Naive thymus-derived CD8-positive, alpha-beta T cell (primary cell): Measurements from ENCODE around the gene KLHL29. TPM values are rescaled to one million over a fixed set of nuclear protein-coding genes. Genes with fewer than 3 reads are reported as not detected.

Experiments
- ATAC-seq, 2 donors: fragments of 150-1000 bp; cut with Tn5 transposase in 1 of 2; sonication (Bioruptor Pico), chemical (Tn5 transposase) in 1 of 2; 1 replicate in 1 of 2; 2 replicates in 1 of 2; pipeline ENCODE4 v1.10.0; 2021; ENCODE audit warnings: mild to moderate bottlenecking in 2 of 2, moderate library complexity in 2 of 2
- POLR2A ChIA-PET: fragments of 350-600 bp; sonication (Branson Sonifier 250); formaldehyde crosslinking; loops from one replicate; lab custom pipeline; 2021; ENCODE audit warnings: antibody characterized with exemption; lab: Charles Lee
- DNase-seq, 10 donors: peaks; one replicate each; pipeline versions ENCODE4 v3.0.0 to v3.0.0-alpha.2; 2020 to 2022
- H3K27ac Mint-ChIP-seq, 10 donors: one replicate each; pipeline ENCODE4 v1.8.0; 2020 to 2022; ENCODE audit warnings: mild to moderate bottlenecking in 10 of 10, mixed read lengths in 10 of 10, moderate library complexity in 4 of 10, inconsistent platforms in 1 of 10
- H3K27me3 Mint-ChIP-seq, 5 donors: one replicate each; pipeline ENCODE4 v1.8.0; 2021 to 2022; ENCODE audit warnings: mixed read lengths in 5 of 5
- H3K36me3 Mint-ChIP-seq, 3 donors: one replicate each; pipeline ENCODE4 v1.8.0; 2020 to 2022; ENCODE audit warnings: mixed read lengths in 3 of 3, mild to moderate bottlenecking in 2 of 3, inconsistent platforms in 1 of 3
- H3K4me1 Mint-ChIP-seq, 4 donors: one replicate each; pipeline ENCODE4 v1.8.0; 2021 to 2022; ENCODE audit warnings: mixed read lengths in 4 of 4
- H3K4me3 Mint-ChIP-seq, 10 donors: one replicate each; pipeline ENCODE4 v1.8.0; 2020 to 2022; ENCODE audit warnings: mild to moderate bottlenecking in 10 of 10, mixed read lengths in 10 of 10, moderate library complexity in 6 of 10, inconsistent platforms in 1 of 10
- H3K9me3 Mint-ChIP-seq, 9 donors: one replicate each; pipeline ENCODE4 v1.8.0; 2020 to 2022; ENCODE audit warnings: mixed read lengths in 9 of 9, mild to moderate bottlenecking in 3 of 9, inconsistent platforms in 1 of 9, moderate library complexity in 1 of 9
- polyA plus RNA-seq, 3 donors: library from polyadenylated mRNA; unstranded; fragments of 300-500 nt; fragmentation: Illumina TruSeq; gene quantifications; one replicate each; pipeline ENCODE4 v1.2.3, GENCODE V29; 2021
- total RNA-seq, 8 experiments: library from RNA in 2 of 8; stranded (reverse) in 2 of 8; gene quantifications; one replicate each; pipeline ENCODE4 v1.2.3 and lab custom pipeline; 2021 to 2026

Gene KLHL29
- total and polyA plus RNA-seq, 5 experiments from 2014 or later, result 0.02 to 1.7 (median 0.14) TPM

DNA sequence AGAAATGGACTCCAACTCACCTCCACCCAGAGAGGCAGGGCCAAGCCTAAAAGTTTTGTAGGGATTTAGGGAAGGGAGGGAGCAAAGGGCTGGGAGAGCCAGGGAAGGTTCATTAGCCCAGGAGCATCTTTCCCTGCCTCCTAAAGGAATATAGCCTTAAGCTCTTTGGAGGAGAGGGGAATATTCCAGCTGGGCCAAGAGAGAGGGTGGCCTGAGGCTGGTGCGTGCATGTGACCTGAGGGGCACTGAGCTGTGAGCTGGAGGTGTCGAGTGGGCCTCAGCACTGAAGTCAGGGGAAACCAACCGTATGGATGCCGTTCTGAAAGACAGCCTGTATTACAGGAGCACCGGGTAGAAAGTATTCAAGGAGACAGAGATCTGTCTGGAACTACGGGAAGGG, 112.6 kb downstream of the KLHL29 start:
- H3K4me3 Mint-ChIP-seq, result peak overlapping the region in 4 of 10 donors; percentile 29 to 78 (median 57)
- peaks cover 0 to 10% (median 0%) of the 10 kb centered on the region in 5 donors for H3K27me3 Mint-ChIP-seq
- H3K36me3 Mint-ChIP-seq, result no peaks in the 10 kb centered on the region
- peak overlapping the region in 2 of 10 donors; percentile 21 to 86 for H3K27ac Mint-ChIP-seq
- ATAC-seq (no peak), DNase-seq (no peak)
- H3K9me3 Mint-ChIP-seq, result no peaks in the 10 kb centered on the region
- H3K4me1 Mint-ChIP-seq, result peaks cover 17 to 34% (median 24%) of the 10 kb centered on the region in 4 donors
- POLR2A ChIA-PET, result no interaction called here

DNA sequence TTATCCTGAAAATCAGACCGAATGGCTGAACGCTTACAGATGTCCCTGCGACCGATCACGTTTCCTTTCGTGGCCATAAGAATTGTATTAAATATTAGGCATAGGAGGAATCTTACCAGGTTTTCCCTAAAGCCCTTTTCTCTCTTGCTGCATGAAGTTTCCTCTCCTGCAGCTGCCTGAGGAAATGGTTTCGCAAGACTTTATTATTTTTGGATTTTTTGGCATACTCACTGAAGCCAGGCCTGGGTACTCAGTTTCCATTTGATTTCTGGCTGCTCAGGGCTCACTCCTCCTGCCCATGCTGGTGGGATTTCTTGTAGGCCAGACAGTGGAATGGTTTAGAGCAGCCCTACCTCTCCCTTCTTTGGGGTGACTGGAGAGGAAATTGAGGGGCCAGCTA, 114.0 kb downstream of the KLHL29 start:
- DNase-seq (no peak), ATAC-seq (no peak)
- POLR2A ChIA-PET, result no interaction called here
- Mint-ChIP-seq H3K27ac (no peak overlapping the region), H3K27me3 (peaks cover 0 to 2% (median 0%) of the 10 kb centered on the region in 5 donors), H3K9me3 (no peaks in the 10 kb centered on the region), H3K4me1 (peaks cover 17 to 34% (median 23%) of the 10 kb centered on the region in 4 donors), H3K4me3 (no peak overlapping the region), H3K36me3 (no peaks in the 10 kb centered on the region)

DNA sequence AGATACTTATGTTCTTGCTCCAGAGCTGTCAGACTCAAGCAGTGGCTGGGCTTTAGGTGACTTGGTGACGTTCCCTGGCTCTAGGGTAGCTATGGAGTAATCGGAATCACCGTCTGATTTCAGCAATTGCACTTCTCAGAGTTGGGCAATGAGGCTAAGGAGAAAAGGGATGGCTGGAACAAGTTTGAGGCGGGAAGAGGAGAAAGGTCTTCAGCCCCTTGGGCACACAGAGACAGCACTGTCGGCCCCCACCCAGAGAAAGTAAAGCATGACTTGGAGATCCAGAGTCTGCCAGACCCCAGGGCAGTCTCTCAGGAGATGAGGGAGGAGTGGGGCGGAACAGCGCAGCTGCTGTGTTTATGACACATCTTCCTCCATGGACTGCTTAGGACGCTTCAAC, 114.5 kb downstream of the KLHL29 start:
- H3K36me3 Mint-ChIP-seq, result no peaks in the 10 kb centered on the region
- ATAC-seq (no peak), DNase-seq (no peak)
- H3K27ac Mint-ChIP-seq, result no peak overlapping the region
- POLR2A ChIA-PET, result no interaction called here
- no peak overlapping the region for H3K4me3 Mint-ChIP-seq
- H3K27me3 Mint-ChIP-seq, result peaks cover 0 to 2% (median 0%) of the 10 kb centered on the region in 5 donors
- H3K4me1 Mint-ChIP-seq, result peaks cover 17 to 34% (median 22%) of the 10 kb centered on the region in 4 donors
- H3K9me3 Mint-ChIP-seq, result no peaks in the 10 kb centered on the region

DNA sequence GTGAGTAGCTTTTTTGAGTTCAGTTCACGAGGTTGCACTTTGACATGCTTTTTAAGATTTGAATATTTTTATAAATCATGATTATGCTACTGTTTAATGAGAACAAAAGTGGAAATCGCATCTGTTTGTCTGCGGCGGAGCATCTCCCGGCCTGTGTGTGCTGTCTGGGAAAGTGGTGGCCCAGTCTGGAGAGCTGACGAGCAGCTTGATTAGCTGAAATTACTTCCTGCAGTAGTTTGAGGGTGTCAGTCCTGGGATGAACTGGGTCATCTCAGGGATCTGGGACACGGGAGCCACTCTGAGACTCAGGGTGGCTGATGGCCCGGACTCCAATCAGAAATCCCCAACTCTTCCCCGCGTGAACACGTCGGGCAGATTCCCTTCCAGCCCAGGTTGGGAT, 115.9 kb downstream of the KLHL29 start:
- no peak overlapping the region for H3K4me3 Mint-ChIP-seq
- DNase-seq (no peak), ATAC-seq (no peak)
- peaks cover 0 to 8% (median 2%) of the 10 kb centered on the region in 5 donors for H3K27me3 Mint-ChIP-seq
- H3K9me3 Mint-ChIP-seq, result no peaks in the 10 kb centered on the region
- POLR2A ChIA-PET, result no interaction called here
- no peaks in the 10 kb centered on the region for H3K36me3 Mint-ChIP-seq
- H3K27ac Mint-ChIP-seq, result no peak overlapping the region
- peaks cover 15 to 21% (median 17%) of the 10 kb centered on the region in 4 donors for H3K4me1 Mint-ChIP-seq

DNA sequence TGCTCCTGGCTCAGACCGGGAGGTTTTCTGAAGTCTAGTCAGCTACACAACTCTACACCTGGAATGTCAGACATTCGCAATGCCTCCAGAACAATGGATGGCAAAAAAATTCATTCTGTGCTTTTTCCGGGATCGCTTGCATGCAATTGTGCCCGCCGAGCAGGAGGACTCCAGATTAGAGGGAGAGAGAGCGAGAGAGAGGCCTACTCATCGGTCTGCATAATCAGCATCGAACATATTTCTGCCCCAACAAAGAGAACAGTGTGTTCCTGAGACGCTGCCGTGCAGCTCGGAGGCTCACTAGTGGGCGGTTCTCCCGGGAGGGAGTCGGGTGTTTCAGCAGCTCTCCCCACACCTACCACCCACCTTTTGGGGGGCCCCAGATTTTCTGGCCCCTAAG, 117.1 kb downstream of the KLHL29 start:
- no peak overlapping the region for H3K4me3 Mint-ChIP-seq
- POLR2A ChIA-PET, result no interaction called here
- H3K4me1 Mint-ChIP-seq, result peaks cover 3 to 14% (median 7%) of the 10 kb centered on the region in 4 donors
- no peaks in the 10 kb centered on the region for H3K36me3 Mint-ChIP-seq
- DNase-seq (no peak), ATAC-seq (no peak)
- no peaks in the 10 kb centered on the region for H3K9me3 Mint-ChIP-seq
- H3K27me3 Mint-ChIP-seq, result peaks cover 0 to 8% (median 2%) of the 10 kb centered on the region in 5 donors
- no peak overlapping the region for H3K27ac Mint-ChIP-seq

DNA sequence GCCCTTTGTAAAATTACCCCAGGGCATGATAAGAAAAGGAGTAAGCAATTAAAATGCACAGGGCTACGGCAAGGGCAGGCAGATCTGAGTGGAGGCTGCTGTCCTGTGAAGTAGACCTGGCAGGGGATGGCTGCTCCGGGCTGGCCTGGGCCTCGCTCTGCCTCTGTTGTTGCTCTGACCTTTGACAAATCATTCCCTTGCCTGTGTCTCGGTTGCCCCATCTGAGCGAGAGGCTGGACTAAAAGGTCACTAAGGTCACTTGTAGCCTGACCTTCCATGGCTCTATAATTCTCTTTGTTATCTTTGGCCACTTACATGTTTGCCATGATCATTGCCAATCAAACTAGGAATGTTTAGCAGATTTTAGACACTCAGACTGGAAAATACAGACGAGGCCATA, 118.1 kb downstream of the KLHL29 start:
- no peak overlapping the region for H3K4me3 Mint-ChIP-seq
- H3K27ac Mint-ChIP-seq, result peak overlapping the region in 1 of 10 donors; percentile 72
- peaks cover 0 to 8% (median 2%) of the 10 kb centered on the region in 5 donors for H3K27me3 Mint-ChIP-seq
- no peak for DNase-seq
- no peaks in the 10 kb centered on the region for H3K36me3 Mint-ChIP-seq
- POLR2A ChIA-PET, result no interaction called here
- no peaks in the 10 kb centered on the region for H3K9me3 Mint-ChIP-seq
- no peak for ATAC-seq
- H3K4me1 Mint-ChIP-seq, result peaks cover 0 to 6% (median 1%) of the 10 kb centered on the region in 4 donors

DNA sequence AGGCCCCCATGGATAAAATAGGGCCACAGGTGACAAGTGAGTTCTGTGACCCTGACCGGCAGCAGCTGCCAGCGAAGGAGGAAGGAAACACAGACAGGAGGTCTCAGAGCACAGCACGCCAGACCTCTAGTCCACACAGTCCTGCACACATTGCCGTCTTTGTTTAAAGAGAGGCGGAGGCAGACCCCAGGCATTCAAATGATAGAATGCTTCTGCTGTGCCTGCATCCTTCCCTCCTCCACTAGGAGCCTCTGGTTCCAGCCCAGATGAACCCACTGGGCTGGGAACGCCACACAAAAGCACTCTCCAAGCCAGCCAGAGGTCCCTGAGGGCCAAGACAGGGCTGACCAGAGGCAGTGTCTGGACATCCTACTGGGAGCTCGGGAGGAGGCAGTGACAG, 118.7 kb downstream of the KLHL29 start:
- Mint-ChIP-seq H3K36me3 (no peaks in the 10 kb centered on the region), H3K4me3 (no peak overlapping the region), H3K27me3 (peaks cover 0 to 10% (median 2%) of the 10 kb centered on the region in 5 donors), H3K4me1 (peaks cover 0 to 6% (median 1%) of the 10 kb centered on the region in 4 donors), H3K9me3 (no peaks in the 10 kb centered on the region), H3K27ac (no peak overlapping the region)
- ATAC-seq (no peak), DNase-seq (no peak)
- POLR2A ChIA-PET, result no interaction called here

DNA sequence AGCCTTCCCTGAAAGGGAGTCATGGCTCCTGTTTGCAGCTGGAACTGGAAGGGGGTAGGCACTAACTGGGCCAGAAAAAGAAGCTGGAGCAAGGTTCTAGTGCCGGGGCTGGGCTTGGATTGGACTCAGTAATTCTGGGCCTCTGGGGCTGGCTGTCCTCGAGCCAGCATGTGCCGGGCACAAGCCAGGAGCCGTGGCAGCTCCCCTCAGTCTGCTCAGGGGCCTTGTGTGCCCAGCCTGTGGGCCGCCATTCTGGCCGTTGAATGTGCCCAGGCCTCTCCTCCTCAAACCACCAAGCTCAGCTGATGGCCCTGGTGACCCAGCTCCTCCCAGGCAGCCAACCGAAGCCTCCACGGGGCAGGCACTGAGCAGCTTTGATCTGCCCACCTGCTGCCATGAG, 119.6 kb downstream of the KLHL29 start:
- POLR2A ChIA-PET, result no interaction called here
- H3K9me3 Mint-ChIP-seq, result no peaks in the 10 kb centered on the region
- DNase-seq (no peak), ATAC-seq (no peak)
- no peak overlapping the region for H3K27ac Mint-ChIP-seq
- peaks cover 0 to 10% (median 2%) of the 10 kb centered on the region in 5 donors for H3K27me3 Mint-ChIP-seq
- no peaks in the 10 kb centered on the region for H3K36me3 Mint-ChIP-seq
- no peak overlapping the region for H3K4me3 Mint-ChIP-seq
- peaks cover 0 to 6% (median 1%) of the 10 kb centered on the region in 4 donors for H3K4me1 Mint-ChIP-seq

DNA sequence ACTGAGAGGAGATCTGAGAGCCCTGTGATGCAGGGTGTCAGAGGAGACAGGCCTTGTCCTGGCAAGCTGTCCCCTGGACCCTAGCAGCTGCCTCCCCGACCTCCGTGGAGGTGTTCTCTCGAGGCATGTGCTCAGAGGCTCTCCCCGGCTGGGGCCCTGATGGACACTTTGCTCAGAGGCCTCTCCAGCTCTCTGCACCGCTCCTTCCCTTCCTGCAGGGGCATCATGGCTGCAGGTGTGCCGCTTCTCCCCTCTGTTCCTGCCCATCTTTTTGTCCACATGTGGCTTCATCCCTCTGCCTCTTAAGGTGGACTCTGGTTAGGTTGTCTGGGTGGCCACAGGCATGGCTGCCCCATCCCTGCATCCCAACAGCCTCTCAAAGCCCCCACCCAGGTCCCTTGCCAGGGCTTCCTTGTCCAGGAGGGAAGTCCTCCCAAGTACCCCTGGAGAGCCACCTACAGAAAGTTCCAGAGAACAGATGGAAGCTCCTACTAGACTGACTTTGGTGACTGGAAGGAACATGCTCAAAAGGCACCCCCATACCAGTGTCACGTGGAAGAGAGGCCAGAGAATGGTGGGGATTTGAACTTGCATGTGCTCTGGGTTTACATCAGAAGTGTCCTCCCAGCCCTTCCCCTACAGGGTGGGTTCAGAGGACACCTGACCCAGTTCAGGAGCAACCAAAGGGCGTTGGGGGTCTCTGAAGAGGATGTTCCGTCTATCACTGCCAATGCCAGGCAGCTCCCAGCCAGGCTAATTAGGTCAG, 120.4 kb downstream of the KLHL29 start:
- POLR2A ChIA-PET, result no interaction called here
- ATAC-seq, result no peak
- H3K36me3 Mint-ChIP-seq, result no peaks in the 10 kb centered on the region
- peak overlapping the region in 1 of 10 donors; percentile 77 for H3K27ac Mint-ChIP-seq
- H3K27me3 Mint-ChIP-seq, result peaks cover 0 to 10% (median 2%) of the 10 kb centered on the region in 5 donors
- no peaks in the 10 kb centered on the region for H3K9me3 Mint-ChIP-seq
- DNase-seq, result no peak
- H3K4me3 Mint-ChIP-seq, result no peak overlapping the region
- peaks cover 0 to 6% (median 0%) of the 10 kb centered on the region in 4 donors for H3K4me1 Mint-ChIP-seq

DNA sequence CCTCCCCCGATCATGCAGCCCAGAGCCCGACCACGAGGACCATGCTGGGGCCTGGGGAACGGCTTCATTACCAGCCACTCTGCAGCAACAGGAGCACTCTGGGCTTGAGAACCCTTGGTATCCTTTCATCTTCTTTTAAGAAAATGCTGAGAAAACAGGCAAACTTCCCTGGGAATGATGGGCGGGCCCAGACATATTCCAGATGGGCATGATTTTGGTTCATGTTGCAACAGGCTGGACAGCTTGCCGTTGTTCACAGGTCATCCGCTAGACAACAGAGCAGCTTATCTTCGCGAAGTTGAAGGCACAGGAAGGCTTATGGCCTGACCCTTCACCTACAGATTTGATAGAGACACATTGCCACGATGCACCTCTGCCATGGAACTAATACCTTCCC, 121.0 kb downstream of the KLHL29 start:
- Mint-ChIP-seq H3K27ac (no peak overlapping the region), H3K27me3 (peaks cover 0 to 10% (median 2%) of the 10 kb centered on the region in 5 donors), H3K9me3 (no peaks in the 10 kb centered on the region), H3K4me3 (no peak overlapping the region), H3K4me1 (peaks cover 0 to 6% (median 0%) of the 10 kb centered on the region in 4 donors), H3K36me3 (no peaks in the 10 kb centered on the region)
- no peak for ATAC-seq
- DNase-seq, result no peak
- POLR2A ChIA-PET, result no interaction called here

DNA sequence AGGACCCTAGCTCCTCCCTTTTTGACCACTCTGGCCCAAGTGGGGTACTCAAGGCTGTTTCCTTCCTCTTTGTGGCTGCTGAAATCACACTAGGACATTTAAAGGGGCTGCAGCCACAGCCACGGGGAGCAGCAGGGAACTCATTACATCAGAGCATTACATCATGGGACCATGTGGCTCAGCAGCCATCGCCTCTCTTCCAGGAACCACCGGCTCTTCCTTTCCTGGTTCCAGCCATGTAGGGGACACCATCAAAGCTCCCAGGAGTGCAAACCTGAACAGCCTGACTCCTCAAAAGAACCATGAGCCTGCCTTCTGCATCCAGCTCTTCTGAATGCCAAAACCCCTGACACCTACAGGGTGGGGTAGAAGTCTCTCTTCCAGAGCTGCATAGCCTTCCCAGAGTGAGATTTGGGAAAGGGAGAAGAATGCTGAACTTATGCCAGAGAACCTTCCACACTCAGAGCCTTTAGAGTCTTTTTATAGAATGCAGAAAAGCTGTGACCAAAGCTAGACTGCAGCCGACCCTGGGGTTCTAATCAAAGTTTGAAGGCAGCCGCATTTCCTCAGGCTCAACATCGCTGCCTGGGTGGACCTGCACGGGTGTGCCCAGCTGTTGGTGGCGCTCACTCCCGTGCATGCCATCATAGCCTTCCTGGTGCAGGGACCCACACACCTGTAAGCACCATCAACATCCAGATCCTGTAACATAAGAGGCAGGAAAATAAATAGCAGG, 121.7 kb downstream of the KLHL29 start:
- peaks cover 0 to 10% (median 2%) of the 10 kb centered on the region in 5 donors for H3K27me3 Mint-ChIP-seq
- no peaks in the 10 kb centered on the region for H3K9me3 Mint-ChIP-seq
- no peak overlapping the region for H3K4me3 Mint-ChIP-seq
- ATAC-seq, result no peak
- H3K36me3 Mint-ChIP-seq, result no peaks in the 10 kb centered on the region
- POLR2A ChIA-PET, result no interaction called here
- H3K27ac Mint-ChIP-seq, result peak overlapping the region in 1 of 10 donors; percentile 50
- no peak for DNase-seq
- H3K4me1 Mint-ChIP-seq, result peaks cover 0 to 6% (median 0%) of the 10 kb centered on the region in 4 donors

DNA sequence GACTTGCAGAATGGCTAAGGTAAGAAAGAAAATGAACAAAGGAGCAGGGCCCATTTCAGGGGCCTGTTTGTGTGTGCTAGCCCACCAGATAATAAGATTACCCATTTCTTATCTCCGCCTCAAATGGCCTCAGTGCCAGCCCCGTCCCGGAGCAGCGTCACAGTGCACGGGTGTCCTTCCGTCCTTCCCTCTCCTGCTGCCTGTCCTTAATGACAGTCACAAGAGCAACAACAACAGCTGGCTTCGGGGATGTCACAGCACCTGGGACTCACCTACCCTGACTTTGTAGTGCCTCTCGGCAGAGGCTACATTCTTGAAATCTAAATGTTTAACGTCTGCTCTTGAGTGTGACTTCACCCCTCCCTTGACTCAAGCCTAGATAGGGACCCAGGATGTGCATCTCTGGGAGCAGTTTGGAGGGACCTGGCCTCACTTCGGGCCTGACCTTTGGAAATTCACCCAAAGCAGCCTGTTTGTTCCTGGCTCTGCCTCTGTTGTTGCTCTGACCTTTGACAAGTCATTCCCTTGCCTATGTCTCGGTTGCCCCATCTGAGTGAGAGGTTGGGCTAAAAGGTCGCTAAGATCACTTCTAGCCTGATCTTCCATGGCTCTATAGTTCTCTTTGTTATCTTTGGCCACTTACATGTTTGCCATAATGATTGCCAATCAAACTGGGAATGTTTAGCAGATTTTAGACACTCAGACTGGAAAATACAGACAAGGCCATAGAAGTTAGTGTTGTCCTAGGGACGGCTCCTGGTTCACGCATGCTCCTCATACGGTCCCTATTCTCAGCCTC, 122.5 kb downstream of the KLHL29 start:
- DNase-seq (no peak), ATAC-seq (no peak)
- H3K27ac Mint-ChIP-seq, result no peak overlapping the region
- no peaks in the 10 kb centered on the region for H3K36me3 Mint-ChIP-seq
- peaks cover 0 to 10% (median 2%) of the 10 kb centered on the region in 5 donors for H3K27me3 Mint-ChIP-seq
- H3K4me1 Mint-ChIP-seq, result peaks cover 0 to 6% (median 0%) of the 10 kb centered on the region in 4 donors
- no peak overlapping the region for H3K4me3 Mint-ChIP-seq
- H3K9me3 Mint-ChIP-seq, result no peaks in the 10 kb centered on the region
- POLR2A ChIA-PET, result no interaction called here
